Measurements from ENCODE around the gene CALD1.

The CALD1 gene

DNA sequence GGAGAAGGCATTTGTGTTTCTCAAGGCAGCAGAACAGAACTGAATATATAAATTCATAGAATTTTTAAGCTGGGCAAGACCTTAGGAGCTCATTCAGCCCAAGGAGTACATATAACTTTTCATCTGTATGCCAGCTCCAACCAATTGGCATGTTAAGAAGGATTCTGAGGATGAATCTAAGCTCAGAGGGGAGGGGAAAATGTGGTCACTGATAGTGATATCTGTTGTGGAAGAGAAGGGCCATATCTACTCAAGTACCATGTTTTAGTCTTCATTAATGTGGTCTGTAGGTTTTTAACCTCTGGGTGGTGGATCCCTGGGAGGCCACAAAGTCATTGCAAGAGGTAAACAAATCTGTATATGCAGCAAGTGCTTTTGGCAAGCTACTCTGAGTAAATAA lies 6.4 kb downstream of the CALD1 start:
- H3K36me3 Mint-ChIP-seq (ENCODE audit: low read depth): peaks cover 11% of the 10 kb centered on the region
- H3K27ac Mint-ChIP-seq: no peak overlapping the region
- no peaks in the 10 kb centered on the region for H3K9me3 Mint-ChIP-seq
- TF ChIP-seq CTCF (IDR thresholded peaks at IDR 0.05; ENCODE audit: unreplicated experiment in 3 of 3): no peak
- no peaks in the 10 kb centered on the region for H3K27me3 Mint-ChIP-seq (ENCODE audit: low read depth)
- H3K4me1 Mint-ChIP-seq: peaks cover 41% of the 10 kb centered on the region
- H3K4me3 Mint-ChIP-seq: no peak overlapping the region

DNA sequence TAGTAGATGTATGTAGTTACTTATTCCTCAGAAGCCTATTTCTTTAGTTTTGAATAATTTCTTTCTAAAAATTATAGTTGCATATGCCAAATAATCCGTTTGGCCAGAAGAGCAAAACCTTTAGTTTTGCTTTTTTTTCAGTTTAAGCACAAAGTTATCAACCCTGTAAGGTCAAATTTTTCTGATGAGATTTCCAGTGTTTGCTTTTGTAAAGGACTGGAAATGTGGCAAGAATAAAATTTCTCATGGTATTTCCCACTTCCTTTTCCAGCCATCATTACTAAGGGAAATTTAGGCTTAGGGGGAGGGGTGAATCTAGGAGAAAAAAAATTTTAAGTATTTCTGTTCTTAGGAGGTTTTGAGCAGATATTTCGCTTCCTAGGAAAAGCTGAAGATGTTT lies 7.6 kb downstream of the CALD1 start:
- H3K27me3 Mint-ChIP-seq (ENCODE audit: low read depth): no peaks in the 10 kb centered on the region
- H3K36me3 Mint-ChIP-seq (ENCODE audit: low read depth): peaks cover 18% of the 10 kb centered on the region
- TF ChIP-seq CTCF (IDR thresholded peaks at IDR 0.05; ENCODE audit: unreplicated experiment in 3 of 3): no peak
- no peak overlapping the region for H3K4me3 Mint-ChIP-seq
- H3K9me3 Mint-ChIP-seq: no peaks in the 10 kb centered on the region
- H3K27ac Mint-ChIP-seq: peak overlapping the region; percentile 3 to 31 (median 12)
- peaks cover 33% of the 10 kb centered on the region for H3K4me1 Mint-ChIP-seq

DNA sequence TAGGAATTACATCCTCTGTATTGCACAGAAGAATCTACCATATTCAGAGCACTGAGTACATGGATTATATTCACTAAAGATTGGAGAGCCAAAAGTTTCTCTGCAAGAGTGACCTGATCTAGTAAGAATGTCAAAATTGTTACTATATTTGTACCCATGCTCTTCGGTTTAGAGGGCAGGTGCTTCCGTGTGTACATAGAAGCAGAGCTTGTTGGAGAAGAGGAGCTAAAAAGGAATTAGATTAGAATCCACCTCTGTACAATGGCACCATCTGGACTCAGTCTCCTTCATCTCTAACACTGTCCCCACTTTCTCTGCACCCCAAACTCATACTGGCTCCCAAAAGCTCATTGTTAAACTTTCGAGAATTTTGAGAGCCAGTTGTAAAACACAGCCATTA lies 8.3 kb downstream of the CALD1 start:
- Mint-ChIP-seq H3K4me3 (no peak overlapping the region), H3K36me3 (ENCODE audit: low read depth) (peaks cover 14% of the 10 kb centered on the region), H3K4me1 (peaks cover 33% of the 10 kb centered on the region), H3K27me3 (ENCODE audit: low read depth) (no peaks in the 10 kb centered on the region), H3K9me3 (no peaks in the 10 kb centered on the region), H3K27ac (peak overlapping the region in 2 of 3 experiments; percentile 3 to 31)
- TF ChIP-seq CTCF (IDR thresholded peaks at IDR 0.05; ENCODE audit: unreplicated experiment in 3 of 3): no peak

DNA sequence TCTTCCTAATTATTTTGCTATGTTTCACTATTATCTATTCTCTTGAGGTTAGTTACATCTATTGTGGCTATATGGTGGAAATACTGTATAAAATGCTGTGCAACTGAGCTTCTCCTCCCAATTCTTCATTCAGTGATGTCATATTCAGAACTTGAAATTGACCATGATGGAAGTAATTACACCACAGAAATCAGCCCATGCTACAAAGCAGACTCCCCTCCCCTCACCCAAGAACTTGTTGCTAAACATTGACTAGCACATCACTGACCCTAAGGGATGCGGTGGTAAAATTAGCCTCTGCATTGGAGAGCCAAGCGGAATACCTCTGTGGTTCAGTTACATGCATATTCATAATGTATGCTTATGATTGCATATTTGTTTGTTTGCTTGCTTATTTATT lies 8.8 kb downstream of the CALD1 start:
- Mint-ChIP-seq H3K9me3 (no peaks in the 10 kb centered on the region), H3K27me3 (ENCODE audit: low read depth) (no peaks in the 10 kb centered on the region), H3K4me1 (peaks cover 33% of the 10 kb centered on the region), H3K36me3 (ENCODE audit: low read depth) (peaks cover 17% of the 10 kb centered on the region), H3K27ac (peak overlapping the region in 1 of 3 experiments; percentile 3), H3K4me3 (no peak overlapping the region)
- no peak for TF ChIP-seq CTCF (IDR thresholded peaks at IDR 0.05; ENCODE audit: unreplicated experiment in 3 of 3)

GRCh38 chr7:134789967-134790685 lies 10.7 kb downstream of the CALD1 start:
- H3K27me3 Mint-ChIP-seq (ENCODE audit: low read depth): no peaks in the 10 kb centered on the region
- peaks cover 27% of the 10 kb centered on the region for H3K36me3 Mint-ChIP-seq (ENCODE audit: low read depth)
- H3K4me3 Mint-ChIP-seq: no peak overlapping the region

More at GRCh38 chr7:134789967-134790685, 10.7 kb downstream of the CALD1 start:
- Mint-ChIP-seq H3K9me3 (peaks cover 5% of the 10 kb centered on the region), H3K4me1 (peaks cover 33% of the 10 kb centered on the region), H3K27ac (peak overlapping the region; percentile 58 to 91 (median 84))
- no peak for TF ChIP-seq CTCF (IDR thresholded peaks at IDR 0.05; ENCODE audit: unreplicated experiment in 3 of 3)
